Muscle of leg (tissue), 11 donors: ENCODE measurements around the gene CALM3. TPM values are rescaled to one million over a fixed set of nuclear protein-coding genes. Genes with fewer than 3 reads are reported as not detected.

Experiments
- DNase-seq: peaks from one replicate; pipeline ENCODE4 v3.0.0; 2013
- H3K27ac ChIP-seq: one replicate; pipeline ENCODE4 v1.5.1; 2013; ENCODE audit warnings: mild to moderate bottlenecking, low read length, control low read depth
- H3K27me3 ChIP-seq: one replicate; pipeline ENCODE4 v1.6.1; 2013; ENCODE audit warnings: low read length; ENCODE audit not compliant: control insufficient read depth, insufficient read depth
- H3K36me3 ChIP-seq: one replicate; pipeline ENCODE4 v1.6.1; 2013; ENCODE audit warnings: low read length; ENCODE audit not compliant: control insufficient read depth, insufficient read depth
- H3K4me1 ChIP-seq: one replicate; pipeline ENCODE4 v1.6.1; 2013; ENCODE audit warnings: low read length; ENCODE audit not compliant: control insufficient read depth, insufficient read depth
- H3K4me3 ChIP-seq: one replicate; pipeline ENCODE4 v1.5.1; 2013; ENCODE audit warnings: low read length, control low read depth
- H3K9me3 ChIP-seq: replicated peaks from 2 replicates; pipeline ENCODE4 v1.6.1; 2013; ENCODE audit warnings: low read depth, low read length; ENCODE audit not compliant: control insufficient read depth
- WGBS: methylation state at CpG from one replicate; pipeline ENCODE4 v1.1.5; 2013; ENCODE audit warnings: missing lambda C conversion rate; ENCODE audit not compliant: insufficient coverage; 5-methylcytosine and 5-hydroxymethylcytosine counted together
- polyA plus RNA-seq, 8 donors: library from polyadenylated mRNA; unstranded; fragments of 120-200 nt; gene quantifications; one replicate each; pipeline versions ENCODE4 v1.2.1 to v1.2.3, GENCODE V29; 2013; ENCODE audit warnings: inconsistent platforms in 1 of 8, low replicate concordance in 1 of 8; ENCODE audit not compliant: insufficient read length in 8 of 8, insufficient read depth in 1 of 8
- total RNA-seq: library from RNA; stranded (reverse); fragments of 120-200 nt; gene quantifications from one replicate; pipeline ENCODE4 v1.2.4, GENCODE V29; 2013

Gene CALM3
- total and polyA plus RNA-seq, 9 donors = 70.8 to 288 (median 242) TPM

GRCh38 chr19:46611776-46612175 lies 10.6 kb downstream of the CALM3 start:
- Histone ChIP-seq H3K9me3 (no peaks in the 10 kb centered on the region), H3K36me3 (peaks cover 39% of the 10 kb centered on the region), H3K4me3 (no peak overlapping the region), H3K4me1 (peaks cover 18% of the 10 kb centered on the region), H3K27ac (no peak overlapping the region), H3K27me3 (no peaks in the 10 kb centered on the region)
- no peak for DNase-seq
- 66% methylated on average over 5 of the region's 6 CpGs for WGBS

GRCh38 chr19:46613525-46613924 lies 12.4 kb downstream of the CALM3 start:
- no peak overlapping the region for H3K27ac ChIP-seq
- peaks cover 21% of the 10 kb centered on the region for H3K4me1 ChIP-seq
- peaks cover 21% of the 10 kb centered on the region for H3K36me3 ChIP-seq
- H3K9me3 ChIP-seq = no peaks in the 10 kb centered on the region
- H3K4me3 ChIP-seq = no peak overlapping the region
- no peaks in the 10 kb centered on the region for H3K27me3 ChIP-seq
- DNase-seq = no peak
- WGBS = 85% methylated on average over 5 of the region's 22 CpGs

GRCh38 chr19:46614114-46614722 lies 13.1 kb downstream of the CALM3 start:
- no peaks in the 10 kb centered on the region for H3K9me3 ChIP-seq
- no peak overlapping the region for H3K27ac ChIP-seq
- H3K4me3 ChIP-seq = no peak overlapping the region
- peaks cover 28% of the 10 kb centered on the region for H3K4me1 ChIP-seq
- 3% methylated on average over 7 of the region's 12 CpGs for WGBS
- no peaks in the 10 kb centered on the region for H3K27me3 ChIP-seq
- DNase-seq = peak; percentile 88
- peaks cover 15% of the 10 kb centered on the region for H3K36me3 ChIP-seq

- peaks cover under 1% of the 10 kb centered on the region for H3K36me3 ChIP-seq
- H3K9me3 ChIP-seq = no peaks in the 10 kb centered on the region
- peaks cover 41% of the 10 kb centered on the region for H3K4me1 ChIP-seq
- H3K27ac ChIP-seq = no peak overlapping the region
- DNase-seq = no peak
- no peak overlapping the region for H3K4me3 ChIP-seq
- H3K27me3 ChIP-seq = peaks cover 2% of the 10 kb centered on the region
- 98% methylated on average over 6 of the region's 10 CpGs for WGBS
These were observed 14.8 kb downstream of the CALM3 start for GRCh38 chr19:46615966-46616365.

- H3K4me1 ChIP-seq = peaks cover 48% of the 10 kb centered on the region
- 22% methylated on average over 17 of the region's 17 CpGs for WGBS
- DNase-seq = peak; percentile 70
These were observed 15.6 kb downstream of the CALM3 start for GRCh38 chr19:46616631-46617322.

GRCh38 chr19:46617601-46618000 lies 16.5 kb downstream of the CALM3 start:
- Histone ChIP-seq H3K27ac (no peak overlapping the region), H3K27me3 (peaks cover 2% of the 10 kb centered on the region), H3K36me3 (no peaks in the 10 kb centered on the region), H3K9me3 (no peaks in the 10 kb centered on the region), H3K4me1 (peaks cover 44% of the 10 kb centered on the region), H3K4me3 (no peak overlapping the region)
- WGBS = 78% methylated on average over 3 of the region's 6 CpGs
- DNase-seq = no peak

More at GRCh38 chr19:46616631-46617322, 15.6 kb downstream of the CALM3 start:
- no peaks in the 10 kb centered on the region for H3K36me3 ChIP-seq
- peaks cover 2% of the 10 kb centered on the region for H3K27me3 ChIP-seq
- no peaks in the 10 kb centered on the region for H3K9me3 ChIP-seq
- no peak overlapping the region for H3K27ac ChIP-seq
- no peak overlapping the region for H3K4me3 ChIP-seq

GRCh38 chr19:46618670-46619231 lies 17.6 kb downstream of the CALM3 start:
- peaks cover 2% of the 10 kb centered on the region for H3K27me3 ChIP-seq
- H3K4me3 ChIP-seq = no peak overlapping the region
- H3K36me3 ChIP-seq = no peaks in the 10 kb centered on the region
- H3K4me1 ChIP-seq = peaks cover 50% of the 10 kb centered on the region
- 44% methylated on average over 5 of the region's 9 CpGs for WGBS
- peak overlapping the region; percentile 47 for H3K27ac ChIP-seq
- H3K9me3 ChIP-seq = no peaks in the 10 kb centered on the region
- DNase-seq = peak; percentile 67

- Histone ChIP-seq H3K27me3 (peaks cover 2% of the 10 kb centered on the region), H3K36me3 (no peaks in the 10 kb centered on the region), H3K4me1 (peaks cover 59% of the 10 kb centered on the region), H3K27ac (peak overlapping the region; percentile 15), H3K9me3 (no peaks in the 10 kb centered on the region), H3K4me3 (no peak overlapping the region)
- DNase-seq = no peak
- WGBS = 76% methylated on average over 3 of the region's 3 CpGs
These were observed 19.1 kb downstream of the CALM3 start for GRCh38 chr19:46620267-46620666.

GRCh38 chr19:46620716-46621115 lies 19.6 kb downstream of the CALM3 start:
- peak overlapping the region; percentile 15 for H3K27ac ChIP-seq
- no peak overlapping the region for H3K4me3 ChIP-seq
- 35% methylated on average over 2 of the region's 6 CpGs for WGBS
- peaks cover 64% of the 10 kb centered on the region for H3K4me1 ChIP-seq
- no peaks in the 10 kb centered on the region for H3K36me3 ChIP-seq
- no peaks in the 10 kb centered on the region for H3K9me3 ChIP-seq
- DNase-seq = no peak
- H3K27me3 ChIP-seq = peaks cover 2% of the 10 kb centered on the region
